H1 (cell line): Measurements from ENCODE around the gene DOK7. TPM values are rescaled to one million over a fixed set of nuclear protein-coding genes. Genes with fewer than 3 reads are reported as not detected.

Experiments used
- EGR1 ChIP-seq: IDR thresholded peaks from 2 replicates; pipeline ENCODE4 v1.6.1; 2011; ENCODE audit warnings: low read depth, low read length, borderline replicate concordance
- HDAC2 ChIP-seq, 2 experiments: fragments of 300-600 bp in 1 of 2; sonication (generic) in 1 of 2; IDR thresholded peaks; 2 replicates each; pipeline ENCODE4 v1.6.1; 2011 to 2012; ENCODE audit warnings: low read depth in 2 of 2, low read length in 2 of 2, mild to moderate bottlenecking in 2 of 2, moderate library complexity in 2 of 2, borderline replicate concordance in 1 of 2, inconsistent platforms in 1 of 2
- MAFK ChIP-seq: IDR thresholded peaks from 2 replicates; pipeline ENCODE4 v1.6.1; 2012; ENCODE audit warnings: low read depth, mild to moderate bottlenecking, improper control_type of control experiment, low read length
- POLR2AphosphoS5 ChIP-seq: IDR thresholded peaks from 2 replicates; pipeline ENCODE4 v1.6.1; 2011; ENCODE audit warnings: low read depth, low read length
- RFX5 ChIP-seq: IDR thresholded peaks from 2 replicates; pipeline ENCODE4 v1.6.1; 2011; ENCODE audit warnings: low read depth, low read length, improper control_type of control experiment, borderline replicate concordance
- RNF2 ChIP-seq: fragments of 200-900, 300-1000 bp; sonication (generic); IDR thresholded peaks from 2 replicates; pipeline ENCODE4 v1.7.1; 2016; ENCODE audit warnings: borderline replicate concordance, low read depth, mild to moderate bottlenecking, antibody characterized with exemption, low read length; ENCODE audit not compliant: poor library complexity, severe bottlenecking; ENCODE audit errors: missing control alignments
- SIX5 ChIP-seq: IDR thresholded peaks from 2 replicates; pipeline ENCODE4 v1.6.1; 2011; ENCODE audit warnings: mild to moderate bottlenecking, low read depth, low read length
- polyA plus RNA-seq, 7 experiments: library from polyadenylated mRNA; depleted of rRNA in 3 of 7; stranded (reverse) in 5 of 7; unstranded in 2 of 7; fragments of >200 nt in 5 of 7; fragments of 200-250 nt in 2 of 7; gene quantifications; 1 replicate in 5 of 7; 2 replicates in 1 of 7; 4 replicates in 1 of 7; pipeline versions ENCODE4 v1.2.1 to v1.2.3, GENCODE V29; 2011 to 2013; ENCODE audit warnings: missing spikeins in 2 of 7, mixed read lengths in 2 of 7
- total RNA-seq: library from RNA; stranded (reverse); fragmentation: NEBNext Ultra II Directional; extraction: Animal tissue kit (Norgen Biotek cat#: 25700); gene quantifications from 2 replicates; pipeline ENCODE4 v1.2.1, GENCODE V29; 2021

The DOK7 gene
- total and polyA plus RNA-seq, 2 of the 8 experiments (the other 6 are each of a cell fraction or from before 2014, with no cell fraction given) = 0.32 TPM; not detected in 1

- TF ChIP-seq EGR1 = no peak
- no peak for TF ChIP-seq MAFK
- no peak for TF ChIP-seq HDAC2 (IDR thresholded peaks at IDR 0.05; ENCODE audit: borderline replicate concordance in 1 of 2, low read depth in 2 of 2, low read length in 2 of 2)
- TF ChIP-seq RFX5 = no peak
- no peak for TF ChIP-seq SIX5
- no peak for TF ChIP-seq RNF2
- TF ChIP-seq POLR2AphosphoS5 = no peak
Observed at GRCh38 chr4:3440979-3441500, 22.1 kb upstream of the DOK7 start (continued).
